Measurements from ENCODE around the gene NOTCH3.

The NOTCH3 gene

GRCh38 chr19:15110418-15110815, 90.4 kb downstream of the NOTCH3 start:
- TF ChIP-seq CTCF (IDR thresholded peaks at IDR 0.05; ENCODE audit: insufficient read depth, missing control alignments), result no peak
- no peak for DNase-seq (ENCODE audit: insufficient read length, low spot score)
- no peak for FAIRE-seq

- no peak for TF ChIP-seq CTCF (IDR thresholded peaks at IDR 0.05; ENCODE audit: insufficient read depth, missing control alignments)
- FAIRE-seq, result no peak
- DNase-seq (ENCODE audit: insufficient read length, low spot score), result no peak
These were observed 90.9 kb downstream of the NOTCH3 start for GRCh38 chr19:15109768-15110417.
